ENCODE measurements around the gene PRAMEF10. TPM values are rescaled to one million over a fixed set of nuclear protein-coding genes. Genes with fewer than 3 reads are reported as not detected.
"Not testable (repeated sequence)": the region's sequence is repeated elsewhere in the genome, so short reads cannot be mapped to it uniquely, and the experiment has no call there.

PRAMEF10 gene, protein sequence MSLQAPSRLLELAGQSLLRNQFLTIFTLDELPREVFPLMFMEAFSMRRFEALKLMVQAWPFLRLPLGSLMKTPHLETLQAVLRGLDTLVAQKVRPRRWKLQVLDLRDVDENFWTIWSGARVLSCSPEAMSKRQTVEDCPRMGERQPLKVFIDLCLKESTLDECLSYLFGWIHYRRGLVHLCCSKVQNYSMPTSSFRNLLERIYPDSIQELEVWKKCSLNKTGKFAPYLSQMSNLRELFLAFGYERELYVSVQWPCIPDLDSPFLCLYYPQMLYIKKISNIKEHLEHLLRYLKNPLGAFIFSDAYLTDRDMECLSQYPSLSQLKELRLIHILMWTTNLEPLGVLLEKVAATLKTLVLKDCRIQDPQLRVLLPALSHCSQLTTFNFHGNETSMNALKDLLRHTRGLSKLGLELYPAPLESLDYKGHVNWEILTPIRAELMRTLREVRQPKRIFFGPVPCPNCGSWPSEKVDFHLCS
- total RNA-seq (2022): not detected in 2 replicates
- Bru-seq, nascent RNA: not detected
- not detected for BruChase-seq, experiment 1, labeled RNA remaining after a 6-hour chase
- BruChase-seq, experiment 2, labeled RNA remaining after a 2-hour chase: not detected
- long read RNA-seq: 0 reads

DNA sequence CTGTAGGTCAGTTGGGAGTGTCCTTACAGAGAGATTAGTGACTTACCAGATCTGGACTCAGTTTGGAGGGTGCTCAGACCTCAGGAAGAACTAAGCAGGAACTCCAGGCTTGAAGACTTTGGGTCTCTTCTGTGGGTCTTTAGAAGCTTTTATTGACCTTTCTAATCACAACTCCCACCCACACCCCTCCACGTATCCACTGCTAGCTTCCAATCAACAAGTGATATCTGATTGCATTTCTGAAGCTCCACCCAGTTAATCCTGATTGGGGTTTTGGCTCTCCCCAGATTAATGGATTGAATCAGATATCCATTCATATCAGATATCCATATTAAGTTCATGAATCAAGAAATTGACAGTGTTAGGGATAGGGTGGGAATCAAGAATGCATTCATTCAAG, at the start of gene PRAMEF10:
Gene PRAMEF10 (minus strand): TSS at position 101 of the 400 bp plus-strand sequence. CDS start 2,423 bp downstream, outside the sequence.
- not testable (repeated sequence) for H3K9me3 Mint-ChIP-seq (ENCODE audit: low read depth, unreplicated experiment)

DNA sequence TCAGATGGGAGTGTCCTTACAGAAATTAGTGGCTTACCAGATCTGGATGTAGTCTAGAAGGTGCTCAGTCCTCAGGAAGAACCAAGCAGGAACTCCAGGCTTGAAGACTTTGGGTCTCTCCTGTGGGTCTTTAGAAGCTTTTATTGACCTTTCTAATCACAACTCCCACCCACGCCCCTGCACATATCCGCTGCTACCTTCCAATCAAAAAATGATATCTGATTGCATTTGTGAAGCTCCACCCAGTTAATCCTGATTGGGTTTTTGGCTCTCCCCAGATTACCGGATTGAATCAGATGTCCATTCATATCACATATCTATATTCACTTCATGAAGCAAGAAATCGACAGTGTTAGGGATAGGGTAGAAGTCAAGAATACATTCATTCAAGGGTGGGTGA, 49.4 kb upstream of the PRAMEF10 start, which contains the start of gene PRAMEF6:
Gene PRAMEF6 (minus strand): TSS at position 101 of the 400 bp plus-strand sequence. CDS start 5,062 bp downstream, outside the sequence.
- H3K4me3 Mint-ChIP-seq (ENCODE audit: low read depth, unreplicated experiment); intact Hi-C loops (cut with micrococcal nuclease; ENCODE audit: unreplicated experiment); CTCF ChIA-PET; H3K9me3 Mint-ChIP-seq (ENCODE audit: low read depth, unreplicated experiment); H3K4me1 Mint-ChIP-seq (ENCODE audit: low read depth, unreplicated experiment); DNase-seq; BruUV-seq (replicated peaks); H3K27ac Mint-ChIP-seq (ENCODE audit: unreplicated experiment); H3K36me3 Mint-ChIP-seq (ENCODE audit: insufficient read depth, unreplicated experiment); H3K27me3 Mint-ChIP-seq (ENCODE audit: unreplicated experiment): not testable (repeated sequence)

More for the DNA sequence above, at the start of gene PRAMEF10:
- H3K27ac Mint-ChIP-seq (ENCODE audit: unreplicated experiment); H3K36me3 Mint-ChIP-seq (ENCODE audit: insufficient read depth, unreplicated experiment); intact Hi-C loops (cut with micrococcal nuclease; ENCODE audit: unreplicated experiment); DNase-seq; CTCF ChIA-PET; H3K4me3 Mint-ChIP-seq (ENCODE audit: low read depth, unreplicated experiment); H3K27me3 Mint-ChIP-seq (ENCODE audit: unreplicated experiment); BruUV-seq (replicated peaks); H3K4me1 Mint-ChIP-seq (ENCODE audit: low read depth, unreplicated experiment): not testable (repeated sequence)

DNA sequence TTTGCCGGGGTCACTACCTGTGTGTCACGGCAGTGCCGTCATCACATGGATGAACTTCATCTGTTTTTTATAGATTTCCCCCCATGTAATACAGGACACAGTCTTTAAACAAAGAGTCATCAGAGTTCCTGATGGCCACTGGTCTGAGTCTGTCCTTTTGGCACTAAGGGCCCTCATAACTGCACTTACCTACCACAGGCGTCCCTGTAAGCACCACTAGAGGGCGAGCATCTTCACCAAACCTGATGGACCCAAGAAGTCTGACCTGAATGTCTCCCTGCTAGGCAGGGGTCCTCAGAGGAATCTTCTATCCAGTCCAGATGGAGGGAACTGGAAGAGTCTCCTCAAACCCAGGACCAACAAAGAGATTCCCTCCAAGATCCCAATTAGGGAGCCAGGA, 26.3 kb upstream of the PRAMEF10 start:
- CTCF ChIA-PET; H3K4me3 Mint-ChIP-seq (ENCODE audit: low read depth, unreplicated experiment); H3K4me1 Mint-ChIP-seq (ENCODE audit: low read depth, unreplicated experiment); H3K27ac Mint-ChIP-seq (ENCODE audit: unreplicated experiment); H3K36me3 Mint-ChIP-seq (ENCODE audit: insufficient read depth, unreplicated experiment); BruUV-seq (replicated peaks); H3K27me3 Mint-ChIP-seq (ENCODE audit: unreplicated experiment); H3K9me3 Mint-ChIP-seq (ENCODE audit: low read depth, unreplicated experiment); intact Hi-C loops (cut with micrococcal nuclease; ENCODE audit: unreplicated experiment); DNase-seq: not testable (repeated sequence)

DNA sequence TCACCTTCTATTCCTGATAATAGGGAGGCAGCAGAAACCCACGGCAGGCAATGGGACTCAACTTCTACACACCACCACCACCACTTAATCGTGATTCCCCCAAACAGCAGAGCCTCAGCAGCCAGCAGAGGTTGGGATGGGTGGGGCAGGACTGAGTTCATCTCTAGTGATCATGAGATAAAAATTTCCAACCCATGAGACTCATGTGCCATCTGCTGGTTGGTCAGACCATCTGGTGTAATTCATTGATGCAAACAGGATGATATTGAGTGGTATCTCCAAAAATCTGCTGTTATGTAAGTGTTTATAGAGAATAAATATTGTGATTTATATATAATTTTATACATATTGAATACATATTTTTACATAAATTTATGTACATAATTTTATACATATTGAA, 23.7 kb upstream of the PRAMEF10 start:
- H3K36me3 Mint-ChIP-seq (ENCODE audit: insufficient read depth, unreplicated experiment); H3K4me1 Mint-ChIP-seq (ENCODE audit: low read depth, unreplicated experiment); H3K4me3 Mint-ChIP-seq (ENCODE audit: low read depth, unreplicated experiment); BruUV-seq (replicated peaks); CTCF ChIA-PET; intact Hi-C loops (cut with micrococcal nuclease; ENCODE audit: unreplicated experiment); H3K9me3 Mint-ChIP-seq (ENCODE audit: low read depth, unreplicated experiment); DNase-seq; H3K27me3 Mint-ChIP-seq (ENCODE audit: unreplicated experiment); H3K27ac Mint-ChIP-seq (ENCODE audit: unreplicated experiment): not testable (repeated sequence)

DNA sequence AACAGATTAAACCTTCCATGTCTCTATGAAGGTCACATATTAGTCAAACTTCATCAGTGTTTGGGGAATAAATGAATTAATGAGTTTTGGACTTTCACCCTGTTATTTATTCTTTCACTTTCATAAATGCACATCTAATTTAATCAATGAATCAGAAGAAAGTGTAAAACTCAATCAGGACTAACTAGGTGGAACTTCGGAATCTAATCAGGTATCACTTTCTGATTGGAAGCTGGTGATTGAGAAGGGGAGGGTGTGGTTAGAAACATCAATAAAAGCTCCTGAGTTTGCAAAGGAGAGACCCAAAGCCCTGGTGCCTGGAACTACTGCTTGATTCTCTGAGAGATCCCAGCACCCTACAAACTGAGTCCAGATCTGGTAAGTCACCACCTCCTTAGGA, 18.2 kb upstream of the PRAMEF10 start, which contains the start of gene PRAMEF7:
Gene PRAMEF7 (plus strand): TSS at position 301 of the 400 bp plus-strand sequence. CDS start 1,083 bp downstream, outside the sequence.
- DNase-seq; BruUV-seq (replicated peaks); CTCF ChIA-PET; H3K27ac Mint-ChIP-seq (ENCODE audit: unreplicated experiment); H3K9me3 Mint-ChIP-seq (ENCODE audit: low read depth, unreplicated experiment); intact Hi-C loops (cut with micrococcal nuclease; ENCODE audit: unreplicated experiment); H3K27me3 Mint-ChIP-seq (ENCODE audit: unreplicated experiment); H3K4me1 Mint-ChIP-seq (ENCODE audit: low read depth, unreplicated experiment); H3K4me3 Mint-ChIP-seq (ENCODE audit: low read depth, unreplicated experiment); H3K36me3 Mint-ChIP-seq (ENCODE audit: insufficient read depth, unreplicated experiment): not testable (repeated sequence)

DNA sequence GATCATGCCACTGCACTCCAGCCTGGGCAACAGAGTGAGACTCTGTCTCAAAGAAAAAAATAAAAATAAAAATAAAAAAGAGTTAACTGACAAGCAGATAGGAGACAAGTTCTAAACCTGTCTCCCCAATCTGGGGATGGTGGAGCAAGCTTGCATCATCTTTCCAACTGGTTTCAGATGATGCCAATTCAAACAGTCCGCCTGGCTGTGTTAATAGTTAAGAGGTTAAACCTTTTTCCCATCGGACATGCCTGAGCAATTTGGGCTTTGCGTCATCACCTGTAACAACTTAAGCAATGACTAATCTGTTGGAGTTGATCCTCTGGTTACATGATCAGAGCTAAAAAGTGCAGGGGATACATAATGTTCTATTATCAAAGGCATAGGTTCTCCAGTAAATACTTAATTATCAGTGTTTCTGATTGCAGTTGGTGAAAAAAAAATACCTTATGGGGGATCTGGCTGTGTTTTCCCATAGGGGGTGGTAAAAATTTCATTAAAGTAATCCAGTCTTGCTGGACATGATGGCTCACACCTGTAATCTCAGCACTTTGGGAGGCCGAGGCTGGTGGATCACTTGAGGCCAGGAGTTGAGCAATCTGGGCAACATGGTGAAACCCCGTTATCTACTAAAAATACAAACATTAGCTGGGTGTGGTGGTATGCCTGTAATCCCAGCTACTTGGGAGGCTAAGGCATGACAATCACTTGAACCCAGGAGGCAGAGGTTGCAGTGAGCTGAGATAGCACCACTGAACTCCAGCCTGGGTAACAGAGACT, 5.9 kb upstream of the PRAMEF10 start:
- BruUV-seq (replicated peaks); DNase-seq; H3K36me3 Mint-ChIP-seq (ENCODE audit: insufficient read depth, unreplicated experiment); H3K27ac Mint-ChIP-seq (ENCODE audit: unreplicated experiment); H3K4me3 Mint-ChIP-seq (ENCODE audit: low read depth, unreplicated experiment); intact Hi-C loops (cut with micrococcal nuclease; ENCODE audit: unreplicated experiment); CTCF ChIA-PET; H3K4me1 Mint-ChIP-seq (ENCODE audit: low read depth, unreplicated experiment); H3K9me3 Mint-ChIP-seq (ENCODE audit: low read depth, unreplicated experiment); H3K27me3 Mint-ChIP-seq (ENCODE audit: unreplicated experiment): not testable (repeated sequence)

DNA sequence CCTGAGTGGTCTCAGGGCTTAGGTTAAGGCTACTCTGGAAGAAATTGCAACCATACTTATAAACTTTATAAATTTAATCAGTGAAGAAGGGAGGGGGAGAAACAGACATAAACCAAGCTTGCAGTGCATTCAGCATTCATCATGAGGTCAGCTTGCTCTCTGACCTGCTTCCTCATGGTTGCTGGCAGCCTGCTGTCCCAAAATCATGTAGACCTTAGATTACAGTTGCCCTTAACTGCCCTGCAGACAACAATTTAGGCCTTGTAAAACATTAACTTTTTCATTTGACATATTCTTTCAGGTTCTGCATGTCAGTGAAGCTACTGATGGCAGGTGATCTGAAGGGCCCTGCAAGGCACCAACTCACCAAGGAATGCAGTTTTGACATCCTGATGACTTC, 1.1 kb upstream of the PRAMEF10 start:
- intact Hi-C loops (cut with micrococcal nuclease; ENCODE audit: unreplicated experiment); CTCF ChIA-PET; H3K27me3 Mint-ChIP-seq (ENCODE audit: unreplicated experiment); H3K27ac Mint-ChIP-seq (ENCODE audit: unreplicated experiment); H3K9me3 Mint-ChIP-seq (ENCODE audit: low read depth, unreplicated experiment); H3K4me3 Mint-ChIP-seq (ENCODE audit: low read depth, unreplicated experiment); H3K36me3 Mint-ChIP-seq (ENCODE audit: insufficient read depth, unreplicated experiment); H3K4me1 Mint-ChIP-seq (ENCODE audit: low read depth, unreplicated experiment); DNase-seq; BruUV-seq (replicated peaks): not testable (repeated sequence)

DNA sequence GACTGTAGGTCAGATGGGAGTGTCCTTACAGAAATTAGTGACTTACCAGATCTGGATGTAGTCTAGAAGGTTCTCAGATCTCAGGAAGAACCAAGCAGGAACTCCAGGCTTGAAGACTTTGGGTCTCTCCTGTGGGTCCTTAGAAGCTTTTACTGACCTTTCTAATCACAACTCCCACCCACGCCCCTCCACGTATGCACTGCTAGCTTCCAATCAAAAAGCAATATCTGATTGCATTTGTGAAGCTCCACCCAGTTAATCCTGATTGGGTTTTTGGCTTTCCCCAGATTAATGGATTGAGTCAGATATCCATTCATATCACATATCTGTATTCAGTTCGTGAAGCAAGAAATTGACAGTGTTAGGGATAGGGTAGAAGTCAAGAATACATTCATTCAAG, 12.0 kb downstream of the PRAMEF10 start, which contains the start of gene PRAMEF4:
Gene PRAMEF4 (minus strand): TSS at position 101 of the 400 bp plus-strand sequence. CDS start 2,807 bp downstream, outside the sequence.
- H3K4me3 Mint-ChIP-seq (ENCODE audit: low read depth, unreplicated experiment); intact Hi-C loops (cut with micrococcal nuclease; ENCODE audit: unreplicated experiment); BruUV-seq (replicated peaks); H3K27me3 Mint-ChIP-seq (ENCODE audit: unreplicated experiment); CTCF ChIA-PET; H3K4me1 Mint-ChIP-seq (ENCODE audit: low read depth, unreplicated experiment); DNase-seq; H3K36me3 Mint-ChIP-seq (ENCODE audit: insufficient read depth, unreplicated experiment); H3K9me3 Mint-ChIP-seq (ENCODE audit: low read depth, unreplicated experiment); H3K27ac Mint-ChIP-seq (ENCODE audit: unreplicated experiment): not testable (repeated sequence)

DNA sequence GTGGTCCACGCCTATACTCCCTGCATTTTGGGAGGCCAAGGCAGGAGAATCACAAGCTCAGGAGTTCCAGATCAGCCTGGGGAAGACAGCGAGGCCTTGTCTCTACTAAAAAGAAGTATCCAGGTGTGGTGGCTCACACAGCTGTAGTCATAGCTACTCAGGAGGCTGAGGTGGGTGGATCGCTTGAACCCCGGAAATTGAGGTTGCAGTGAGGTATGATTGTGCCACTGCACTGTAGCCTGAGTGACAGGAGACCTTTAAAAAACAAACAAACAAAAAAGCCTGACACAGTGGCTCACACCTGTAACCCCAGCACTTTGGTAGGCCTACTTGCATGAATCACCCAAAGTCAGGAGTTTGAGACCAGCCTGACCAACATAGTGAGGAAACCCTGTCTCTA, 19.6 kb downstream of the PRAMEF10 start:
- not testable (repeated sequence) for H3K9me3 Mint-ChIP-seq (ENCODE audit: low read depth, unreplicated experiment); H3K27me3 Mint-ChIP-seq (ENCODE audit: unreplicated experiment)

More for the DNA sequence above, 19.6 kb downstream of the PRAMEF10 start:
- CTCF ChIA-PET; H3K27ac Mint-ChIP-seq (ENCODE audit: unreplicated experiment); DNase-seq; intact Hi-C loops (cut with micrococcal nuclease; ENCODE audit: unreplicated experiment); H3K4me3 Mint-ChIP-seq (ENCODE audit: low read depth, unreplicated experiment); H3K4me1 Mint-ChIP-seq (ENCODE audit: low read depth, unreplicated experiment); BruUV-seq (replicated peaks); H3K36me3 Mint-ChIP-seq (ENCODE audit: insufficient read depth, unreplicated experiment): not testable (repeated sequence)

Measured in Calu3 (cell line).